RWPE2 (cell line): ENCODE measurements around the gene NAT10.

ENCODE experiments used
- ATAC-seq: fragments of 200-7000 bp; cut with Tn5 transposase; 3 replicates; pipeline ENCODE4 v1.9.1; 2021; ENCODE audit warnings: low read depth
- DNase-seq: peaks from one replicate; pipeline ENCODE4 v3.0.0-alpha.2; 2020; ENCODE audit warnings: low spot score
- H3K27ac ChIP-seq: fragments of 450-650 bp; 2 replicates; pipeline ENCODE4 v1.5.1; 2017; ENCODE audit warnings: mild to moderate bottlenecking; ENCODE audit not compliant: poor library complexity, severe bottlenecking
- H3K27me3 ChIP-seq: fragments of 250-450 bp; sonication (Bioruptor Pico); 2 replicates; pipeline ENCODE4 v1.5.1; 2021; ENCODE audit warnings: mild to moderate bottlenecking, moderate library complexity; ENCODE audit not compliant: insufficient read depth, poor library complexity, severe bottlenecking
- H3K36me3 ChIP-seq: fragments of 250-450 bp; sonication (Bioruptor Pico); 2 replicates; pipeline ENCODE4 v1.5.1; 2020; ENCODE audit warnings: low read depth, mild to moderate bottlenecking, moderate library complexity
- H3K4me1 ChIP-seq: fragments of 250-450 bp; sonication (Bioruptor Pico); 2 replicates; pipeline ENCODE4 v1.5.1; 2021; ENCODE audit warnings: mild to moderate bottlenecking, moderate library complexity; ENCODE audit not compliant: insufficient read depth, poor library complexity, severe bottlenecking
- H3K4me3 ChIP-seq: fragments of 250-450 bp; sonication (Bioruptor Pico); 2 replicates; pipeline ENCODE4 v1.5.1; 2021; ENCODE audit warnings: mild to moderate bottlenecking, moderate library complexity; ENCODE audit not compliant: severe bottlenecking
- H3K9me3 ChIP-seq: fragments of 250-450 bp; sonication (Bioruptor Pico); 2 replicates; pipeline ENCODE4 v1.5.1; 2021; ENCODE audit warnings: mild to moderate bottlenecking, moderate library complexity; ENCODE audit not compliant: severe bottlenecking
- TF ChIP-seq, protein P1 (sequence below): fragments of 450-650 bp; IDR thresholded peaks from one replicate; pipeline ENCODE4 v1.5.1; 2017; ENCODE audit warnings: mild to moderate bottlenecking, moderate library complexity; ENCODE audit not compliant: poor library complexity, severe bottlenecking

The NAT10 gene

DNA sequence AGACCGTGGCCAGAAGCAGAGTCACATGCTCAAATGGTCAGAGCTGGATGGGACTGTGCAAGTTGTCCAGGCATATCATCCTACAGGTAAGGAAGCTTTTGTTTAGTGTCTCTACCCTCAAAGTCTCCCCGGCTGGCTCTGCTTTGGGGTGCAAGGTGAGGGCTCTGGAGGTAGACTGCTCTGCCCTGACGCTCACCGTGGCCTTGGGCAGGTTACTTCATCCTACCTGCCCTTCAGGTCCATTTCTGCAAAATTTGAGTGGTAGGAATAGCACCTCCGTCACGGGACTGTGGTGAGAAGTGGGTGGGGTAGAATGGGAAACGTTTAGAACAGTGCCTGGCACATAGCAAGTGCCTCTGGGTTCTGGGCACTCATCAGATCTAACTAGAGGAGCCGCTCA lies 42.2 kb downstream of the NAT10 start:
- DNase-seq (no peak), ATAC-seq (no peak)
- TF ChIP-seq, protein P1, sequence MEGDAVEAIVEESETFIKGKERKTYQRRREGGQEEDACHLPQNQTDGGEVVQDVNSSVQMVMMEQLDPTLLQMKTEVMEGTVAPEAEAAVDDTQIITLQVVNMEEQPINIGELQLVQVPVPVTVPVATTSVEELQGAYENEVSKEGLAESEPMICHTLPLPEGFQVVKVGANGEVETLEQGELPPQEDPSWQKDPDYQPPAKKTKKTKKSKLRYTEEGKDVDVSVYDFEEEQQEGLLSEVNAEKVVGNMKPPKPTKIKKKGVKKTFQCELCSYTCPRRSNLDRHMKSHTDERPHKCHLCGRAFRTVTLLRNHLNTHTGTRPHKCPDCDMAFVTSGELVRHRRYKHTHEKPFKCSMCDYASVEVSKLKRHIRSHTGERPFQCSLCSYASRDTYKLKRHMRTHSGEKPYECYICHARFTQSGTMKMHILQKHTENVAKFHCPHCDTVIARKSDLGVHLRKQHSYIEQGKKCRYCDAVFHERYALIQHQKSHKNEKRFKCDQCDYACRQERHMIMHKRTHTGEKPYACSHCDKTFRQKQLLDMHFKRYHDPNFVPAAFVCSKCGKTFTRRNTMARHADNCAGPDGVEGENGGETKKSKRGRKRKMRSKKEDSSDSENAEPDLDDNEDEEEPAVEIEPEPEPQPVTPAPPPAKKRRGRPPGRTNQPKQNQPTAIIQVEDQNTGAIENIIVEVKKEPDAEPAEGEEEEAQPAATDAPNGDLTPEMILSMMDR: no peak
- Histone ChIP-seq H3K4me3 (no peak overlapping the region), H3K36me3 (peaks cover 77% of the 10 kb centered on the region), H3K4me1 (no peaks in the 10 kb centered on the region), H3K27ac (no peak overlapping the region), H3K27me3 (no peaks in the 10 kb centered on the region), H3K9me3 (no peaks in the 10 kb centered on the region)

DNA sequence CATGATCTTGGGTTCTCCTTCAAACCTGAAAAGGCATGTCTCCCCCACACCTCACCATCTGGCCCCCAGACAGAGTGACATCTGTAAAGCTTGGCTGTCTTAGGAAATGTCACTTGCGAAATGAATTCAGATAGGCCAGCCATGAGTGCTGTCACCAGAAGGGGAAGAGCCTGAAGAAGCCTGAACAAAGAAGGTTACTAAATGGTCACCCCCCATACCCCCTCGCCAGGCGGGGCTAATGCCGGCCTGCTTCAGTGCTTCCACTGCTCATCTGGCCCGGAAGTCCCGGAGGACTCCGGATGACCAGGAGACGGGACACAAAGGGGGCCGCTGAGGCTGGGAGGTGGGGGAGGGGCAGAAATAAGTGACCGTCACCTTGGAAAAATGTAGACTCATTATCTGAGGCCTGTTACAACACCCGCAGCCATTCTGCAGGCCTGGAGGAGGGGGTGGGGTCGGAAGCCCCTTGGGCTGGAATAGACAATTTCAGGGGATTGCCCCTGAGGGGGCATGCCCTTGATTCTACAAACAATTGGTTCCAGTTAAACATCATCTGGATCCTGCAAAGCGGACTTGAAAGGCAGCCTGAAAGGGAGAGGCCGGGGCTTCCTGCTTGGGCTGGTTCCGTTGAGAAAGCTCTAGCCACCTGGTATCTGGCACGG lies 43.2 kb downstream of the NAT10 start:
- Histone ChIP-seq H3K27ac (no peak overlapping the region), H3K4me3 (no peak overlapping the region), H3K9me3 (no peaks in the 10 kb centered on the region), H3K27me3 (no peaks in the 10 kb centered on the region), H3K4me1 (no peaks in the 10 kb centered on the region), H3K36me3 (peaks cover 66% of the 10 kb centered on the region)
- ATAC-seq (no peak), DNase-seq (no peak)
- TF ChIP-seq, protein P1: no peak

DNA sequence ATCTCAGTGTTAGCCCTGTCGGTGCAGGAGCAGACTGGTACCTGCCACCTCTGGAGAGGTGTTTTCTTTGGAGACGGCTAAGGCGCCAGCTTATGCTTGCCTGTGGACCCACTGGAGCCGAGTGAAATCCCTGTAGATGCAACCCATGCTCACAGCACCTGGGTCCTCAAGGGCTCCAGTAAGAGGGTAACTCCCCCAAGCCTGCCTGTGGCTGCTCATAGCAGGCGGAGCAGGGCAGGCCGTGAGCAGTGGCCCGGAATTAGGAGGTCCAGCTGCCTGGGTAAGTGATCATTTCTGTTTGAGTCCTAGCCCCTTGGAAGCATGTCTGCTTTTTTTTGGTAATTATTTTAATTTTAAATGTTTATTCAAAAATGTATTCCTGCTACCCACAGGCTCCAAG lies 43.8 kb downstream of the NAT10 start:
- no peaks in the 10 kb centered on the region for H3K4me1 ChIP-seq
- TF ChIP-seq, protein P1: no peak
- H3K9me3 ChIP-seq: no peaks in the 10 kb centered on the region
- peaks cover 60% of the 10 kb centered on the region for H3K36me3 ChIP-seq
- DNase-seq: no peak
- H3K4me3 ChIP-seq: no peak overlapping the region
- no peak overlapping the region for H3K27ac ChIP-seq
- ATAC-seq: no peak
- H3K27me3 ChIP-seq: no peaks in the 10 kb centered on the region

- ATAC-seq (peak; percentile 47; the same call in 2 of the 3 replicates), DNase-seq (no peak)
- no peaks in the 10 kb centered on the region for H3K27me3 ChIP-seq
- no peak overlapping the region for H3K27ac ChIP-seq
- H3K4me3 ChIP-seq: no peak overlapping the region
- TF ChIP-seq, protein P1: peak; percentile 33
- peaks cover 54% of the 10 kb centered on the region for H3K36me3 ChIP-seq
- no peaks in the 10 kb centered on the region for H3K4me1 ChIP-seq
- H3K9me3 ChIP-seq: no peaks in the 10 kb centered on the region
Observed at GRCh38 chr11:34149786-34150185, 44.4 kb downstream of the NAT10 start.

GRCh38 chr11:34150494-34151151 lies 45.2 kb downstream of the NAT10 start:
- H3K9me3 ChIP-seq: no peaks in the 10 kb centered on the region
- H3K4me3 ChIP-seq: no peak overlapping the region
- no peaks in the 10 kb centered on the region for H3K27me3 ChIP-seq
- H3K4me1 ChIP-seq: no peaks in the 10 kb centered on the region
- DNase-seq (no peak), ATAC-seq (no peak)
- no peak overlapping the region for H3K27ac ChIP-seq
- TF ChIP-seq, protein P1: no peak
- peaks cover 46% of the 10 kb centered on the region for H3K36me3 ChIP-seq
